CD14-positive monocyte (primary cell): ENCODE measurements around the gene BARHL2. TPM values are rescaled to one million over a fixed set of nuclear protein-coding genes. Genes with fewer than 3 reads are reported as not detected.

Source experiments
- DNase-seq, 3 donors: peaks; one replicate each; pipeline ENCODE4 v3.0.0-alpha.2; 2011 to 2022
- H2AFZ ChIP-seq: 2 replicates; pipeline ENCODE4 v1.6.0; 2012; ENCODE audit warnings: mild to moderate bottlenecking, low read depth, low read length, inconsistent platforms; ENCODE audit not compliant: insufficient read depth, poor library complexity, severe bottlenecking
- H3K27ac ChIP-seq, 2 donors: 1 replicate in 1 of 2; 2 replicates in 1 of 2; pipeline ENCODE4 v1.5.1; 2012 to 2013; ENCODE audit warnings: low read length in 2 of 2, control low read depth in 1 of 2, inconsistent platforms in 1 of 2, low read depth in 1 of 2, mild to moderate bottlenecking in 1 of 2
- H3K27me3 ChIP-seq, 2 donors: one replicate each; pipeline versions ENCODE4 v1.6.0 to v1.6.1; 2011 to 2013; ENCODE audit warnings: low read length in 2 of 2; ENCODE audit not compliant: control insufficient read depth in 2 of 2, insufficient read depth in 2 of 2
- H3K36me3 ChIP-seq, 2 donors: replicated peaks in 1 of 2; 1 replicate in 1 of 2; 2 replicates in 1 of 2; pipeline versions ENCODE4 v1.5.1 to v1.6.1; 2012 to 2013; ENCODE audit warnings: low read length in 2 of 2, control low read depth in 1 of 2, inconsistent platforms in 1 of 2, mild to moderate bottlenecking in 1 of 2; ENCODE audit not compliant: insufficient read depth in 2 of 2, control insufficient read depth in 1 of 2
- H3K4me1 ChIP-seq, 2 donors: 1 replicate in 1 of 2; 2 replicates in 1 of 2; pipeline versions ENCODE4 v1.5.1 to v1.6.1; 2012 to 2013; ENCODE audit warnings: low read length in 2 of 2, control low read depth in 1 of 2, inconsistent platforms in 1 of 2, mild to moderate bottlenecking in 1 of 2, moderate library complexity in 1 of 2; ENCODE audit not compliant: insufficient read depth in 2 of 2, control insufficient read depth in 1 of 2
- H3K4me2 ChIP-seq: replicated peaks from 2 replicates; pipeline ENCODE3; 2012; ENCODE audit warnings: low read length, moderate library complexity, mild to moderate bottlenecking; ENCODE audit not compliant: poor library complexity, severe bottlenecking; ENCODE audit errors: extremely low read depth
- H3K4me3 ChIP-seq, 3 experiments: fragments of 200-600 bp in 1 of 3; sonication (generic) in 1 of 3; replicated peaks in 1 of 3; 1 replicate in 2 of 3; 2 replicates in 1 of 3; pipeline ENCODE4 v1.5.1; 2011 to 2013; ENCODE audit warnings: low read length in 3 of 3, mild to moderate bottlenecking in 3 of 3, control low read depth in 2 of 3, low read depth in 2 of 3, inconsistent platforms in 1 of 3, moderate library complexity in 1 of 3
- H3K79me2 ChIP-seq: 2 replicates; pipeline ENCODE4 v1.6.0; 2012; ENCODE audit warnings: mild to moderate bottlenecking, control low read depth, inconsistent platforms, low read length, moderate library complexity; ENCODE audit not compliant: insufficient read depth
- H3K9ac ChIP-seq: 2 replicates; pipeline ENCODE4 v1.6.0; 2017; ENCODE audit warnings: low read length, mild to moderate bottlenecking; ENCODE audit not compliant: insufficient read depth, poor library complexity, severe bottlenecking
- H3K9me3 ChIP-seq, 2 donors: replicated peaks in 1 of 2; 1 replicate in 1 of 2; 2 replicates in 1 of 2; pipeline versions ENCODE4 v1.5.1 to v1.6.1; 2012 to 2013; ENCODE audit warnings: low read length in 2 of 2, control low read depth in 1 of 2; ENCODE audit not compliant: control insufficient read depth in 1 of 2, insufficient read depth in 1 of 2
- H4K20me1 ChIP-seq: 2 replicates; pipeline ENCODE4 v1.6.0; 2012; ENCODE audit warnings: mild to moderate bottlenecking, low read length, control low read depth, moderate library complexity; ENCODE audit not compliant: insufficient read depth
- H3K27ac Mint-ChIP-seq, 7 donors: one replicate each; pipeline ENCODE4 v1.8.0; 2020; ENCODE audit warnings: mild to moderate bottlenecking in 7 of 7, mixed read lengths in 7 of 7, moderate library complexity in 6 of 7, inconsistent platforms in 2 of 7
- H3K27me3 Mint-ChIP-seq, 3 donors: one replicate each; pipeline ENCODE4 v1.8.0; 2021 to 2022; ENCODE audit warnings: low read depth in 3 of 3, mild to moderate bottlenecking in 3 of 3, mixed read lengths in 3 of 3, moderate library complexity in 3 of 3, inconsistent platforms in 1 of 3
- H3K36me3 Mint-ChIP-seq, 2 donors: one replicate each; pipeline ENCODE4 v1.8.0; 2020; ENCODE audit warnings: mixed read lengths in 2 of 2, inconsistent platforms in 1 of 2, mild to moderate bottlenecking in 1 of 2
- H3K4me1 Mint-ChIP-seq: one replicate; pipeline ENCODE4 v1.8.0; 2020; ENCODE audit warnings: mild to moderate bottlenecking, mixed read lengths
- H3K4me3 Mint-ChIP-seq, 2 donors: one replicate each; pipeline ENCODE4 v1.8.0; 2020; ENCODE audit warnings: mild to moderate bottlenecking in 2 of 2, mixed read lengths in 2 of 2, moderate library complexity in 1 of 2
- H3K9me3 Mint-ChIP-seq, 7 donors: one replicate each; pipeline ENCODE4 v1.8.0; 2020 to 2022; ENCODE audit warnings: mixed read lengths in 7 of 7, mild to moderate bottlenecking in 6 of 7, moderate library complexity in 6 of 7, inconsistent platforms in 2 of 7
- CTCF ChIP-seq: fragments of 200-600 bp; IDR thresholded peaks from one replicate; pipeline ENCODE4 v1.8.0; 2022; ENCODE audit warnings: antibody characterized with exemption, mild to moderate bottlenecking
- WGBS: methylation state at CpG from one replicate; pipeline ENCODE4 v1.1.5; 2013; ENCODE audit warnings: missing lambda C conversion rate; ENCODE audit not compliant: insufficient coverage; 5-methylcytosine and 5-hydroxymethylcytosine counted together
- intact Hi-C, 2 donors: fragments of 100-400 bp; cut with micrococcal nuclease; formaldehyde crosslinking; loops; one replicate each; pipeline versions ENCODE4 v1.15.0 to v1.15.1; 2023
- polyA plus RNA-seq, 3 donors: library from polyadenylated mRNA; depleted of rRNA in 1 of 3; unstranded in 2 of 3; stranded (reverse) in 1 of 3; fragments of 300-500 nt in 2 of 3; fragments of >200 nt in 1 of 3; fragmentation: Illumina TruSeq in 2 of 3; gene quantifications; 1 replicate in 2 of 3; 2 replicates in 1 of 3; pipeline ENCODE4 v1.2.3, GENCODE V29; 2012 to 2021

Gene BARHL2
- polyA plus RNA-seq, 3 donors, result not detected

- 13% methylated on average over 11 of the region's 15 CpGs for WGBS
- intact Hi-C loops, result no loop called here
- H3K4me1 Mint-ChIP-seq, result peaks cover 23% of the 10 kb centered on the region
- no peak for DNase-seq
- Histone ChIP-seq H3K36me3 (no peaks in the 10 kb centered on the region), H3K4me3 (no peak overlapping the region), H3K9ac (no peak overlapping the region), H3K4me2 (no peak overlapping the region), H3K27me3 (peaks cover 87 to 97% of the 10 kb centered on the region in 2 donors), H4K20me1 (no peaks in the 10 kb centered on the region), H3K4me1 (peaks cover 14 to 18% of the 10 kb centered on the region in 2 donors), H3K9me3 (peaks cover 11 to 72% of the 10 kb centered on the region in 2 donors), H2AFZ (no peak overlapping the region), H3K27ac (no peak overlapping the region), H3K79me2 (no peaks in the 10 kb centered on the region)
- H3K27me3 Mint-ChIP-seq, result peaks cover 93 to 95% (median 95%) of the 10 kb centered on the region in 3 donors
- no peak overlapping the region for H3K27ac Mint-ChIP-seq
- H3K36me3 Mint-ChIP-seq, result peaks cover 6 to 17% of the 10 kb centered on the region in 2 donors
- TF ChIP-seq CTCF, result no peak
- peaks cover 4 to 56% (median 41%) of the 10 kb centered on the region in 7 donors for H3K9me3 Mint-ChIP-seq
- H3K4me3 Mint-ChIP-seq, result peak overlapping the region in 1 of 2 donors; percentile 87
Observed at GRCh38 chr1:90716243-90716551, 905 bp downstream of the BARHL2 start.

GRCh38 chr1:90715309-90715708 is 1.8 kb downstream of the BARHL2 start:
- Mint-ChIP-seq H3K27me3 (peaks cover 93 to 95% (median 95%) of the 10 kb centered on the region in 3 donors), H3K9me3 (peaks cover 4 to 52% (median 39%) of the 10 kb centered on the region in 7 donors), H3K27ac (no peak overlapping the region), H3K36me3 (peaks cover 6 to 16% of the 10 kb centered on the region in 2 donors), H3K4me1 (peaks cover 22% of the 10 kb centered on the region), H3K4me3 (peak overlapping the region in 1 of 2 donors; percentile 69)
- no peak overlapping the region for H3K27ac ChIP-seq
- peaks cover 14 to 18% of the 10 kb centered on the region in 2 donors for H3K4me1 ChIP-seq
- H3K27me3 ChIP-seq, result peaks cover 87 to 97% of the 10 kb centered on the region in 2 donors
- no peak overlapping the region for H3K4me3 ChIP-seq
- no peak overlapping the region for H3K9ac ChIP-seq
- H4K20me1 ChIP-seq, result no peaks in the 10 kb centered on the region
- no peaks in the 10 kb centered on the region for H3K79me2 ChIP-seq
- DNase-seq, result no peak
- intact Hi-C loops, result no loop called here
- H3K9me3 ChIP-seq, result peaks cover 11 to 77% of the 10 kb centered on the region in 2 donors
- TF ChIP-seq CTCF, result no peak
- H3K36me3 ChIP-seq, result no peaks in the 10 kb centered on the region
- no peak overlapping the region for H3K4me2 ChIP-seq
- H2AFZ ChIP-seq, result no peak overlapping the region
- 0% methylated on average over 2 of the region's 5 CpGs for WGBS
